Neuron (in vitro differentiated cells): ENCODE data around the gene PTPRH.
"Not testable (repeated sequence)": the region's sequence is repeated elsewhere in the genome, so short reads cannot be mapped to it uniquely, and the experiment has no call there.

Source experiments
- H2AFZ ChIP-seq: one replicate; pipeline ENCODE4 v1.6.1; 2013; ENCODE audit warnings: low read depth, mild to moderate bottlenecking, inconsistent platforms, low read length, moderate library complexity
- H3K27me3 ChIP-seq: one replicate; pipeline ENCODE4 v1.6.1; 2013; ENCODE audit warnings: low read length; ENCODE audit not compliant: insufficient read depth
- H3K36me3 ChIP-seq: one replicate; pipeline ENCODE4 v1.6.1; 2013; ENCODE audit warnings: low read length; ENCODE audit not compliant: insufficient read depth
- H3K4me1 ChIP-seq: one replicate; pipeline ENCODE4 v1.6.1; 2013; ENCODE audit warnings: low read length; ENCODE audit not compliant: insufficient read depth
- H3K4me3 ChIP-seq: 2 replicates; pipeline ENCODE4 v1.5.1; 2013; ENCODE audit warnings: mild to moderate bottlenecking, low read length, moderate library complexity
- H3K9me3 ChIP-seq: one replicate; pipeline ENCODE4 v1.6.1; 2013; ENCODE audit warnings: low read length

The PTPRH gene

DNA sequence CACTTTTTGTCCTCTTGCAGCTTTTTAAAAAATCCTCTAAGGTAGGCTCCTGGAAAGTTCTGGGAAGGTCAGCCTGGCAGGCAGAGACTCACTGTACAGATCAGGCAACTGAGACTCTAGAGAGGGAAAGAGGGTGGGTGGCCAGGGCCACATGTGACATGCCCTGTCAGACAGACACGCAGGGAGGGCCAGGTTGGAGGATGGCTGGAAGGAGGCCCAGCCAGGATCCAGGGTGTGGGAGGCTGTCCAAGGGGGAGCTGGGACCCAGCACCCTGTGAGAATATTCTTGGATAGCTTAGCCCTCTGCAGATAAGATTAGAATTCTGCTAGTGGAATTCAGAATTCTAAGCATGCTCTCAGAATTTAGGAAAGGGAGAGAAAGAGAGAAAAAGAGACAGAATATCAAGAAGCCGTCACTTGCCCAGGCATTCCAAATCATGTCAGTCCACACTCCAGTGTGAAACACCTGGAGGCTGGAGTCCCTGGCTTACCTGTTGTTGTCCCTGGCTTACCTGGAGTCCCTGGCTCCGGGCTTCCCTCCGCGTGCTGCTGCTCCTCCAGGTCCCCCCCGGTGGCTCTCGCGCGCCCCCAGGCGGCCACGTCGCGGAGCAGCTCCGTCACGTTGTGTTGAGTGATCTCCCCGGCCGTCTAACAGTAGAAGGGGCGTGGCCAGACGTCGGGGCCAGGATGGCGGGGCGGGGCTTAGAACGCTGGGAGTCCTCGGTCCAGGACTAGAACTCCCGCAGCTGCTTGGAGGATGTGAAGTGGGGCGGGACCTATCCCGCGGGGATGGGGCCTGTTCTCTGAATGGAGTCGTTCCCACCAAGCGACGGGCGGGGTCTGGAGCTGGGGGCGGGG lies 48.9 kb downstream of the PTPRH start:
- Histone ChIP-seq H3K4me3 (no peak overlapping the region), H3K27me3 (peaks cover 38% of the 10 kb centered on the region), H3K4me1 (peaks cover 4% of the 10 kb centered on the region), H3K36me3 (no peaks in the 10 kb centered on the region), H2AFZ (no peak overlapping the region), H3K9me3 (no peaks in the 10 kb centered on the region)

GRCh38 chr19:55158848-55159749 lies 50.2 kb downstream of the PTPRH start:
- peaks cover 4% of the 10 kb centered on the region for H3K4me1 ChIP-seq
- H3K27me3 ChIP-seq = peaks cover 38% of the 10 kb centered on the region
- no peak overlapping the region for H3K4me3 ChIP-seq
- no peaks in the 10 kb centered on the region for H3K9me3 ChIP-seq
- H3K36me3 ChIP-seq = no peaks in the 10 kb centered on the region
- no peak overlapping the region for H2AFZ ChIP-seq

GRCh38 chr19:55158423-55158822 lies 50.9 kb downstream of the PTPRH start:
- Histone ChIP-seq H2AFZ (no peak overlapping the region), H3K27me3 (peaks cover 38% of the 10 kb centered on the region), H3K4me1 (peaks cover 4% of the 10 kb centered on the region), H3K4me3 (no peak overlapping the region), H3K9me3 (no peaks in the 10 kb centered on the region), H3K36me3 (no peaks in the 10 kb centered on the region)

DNA sequence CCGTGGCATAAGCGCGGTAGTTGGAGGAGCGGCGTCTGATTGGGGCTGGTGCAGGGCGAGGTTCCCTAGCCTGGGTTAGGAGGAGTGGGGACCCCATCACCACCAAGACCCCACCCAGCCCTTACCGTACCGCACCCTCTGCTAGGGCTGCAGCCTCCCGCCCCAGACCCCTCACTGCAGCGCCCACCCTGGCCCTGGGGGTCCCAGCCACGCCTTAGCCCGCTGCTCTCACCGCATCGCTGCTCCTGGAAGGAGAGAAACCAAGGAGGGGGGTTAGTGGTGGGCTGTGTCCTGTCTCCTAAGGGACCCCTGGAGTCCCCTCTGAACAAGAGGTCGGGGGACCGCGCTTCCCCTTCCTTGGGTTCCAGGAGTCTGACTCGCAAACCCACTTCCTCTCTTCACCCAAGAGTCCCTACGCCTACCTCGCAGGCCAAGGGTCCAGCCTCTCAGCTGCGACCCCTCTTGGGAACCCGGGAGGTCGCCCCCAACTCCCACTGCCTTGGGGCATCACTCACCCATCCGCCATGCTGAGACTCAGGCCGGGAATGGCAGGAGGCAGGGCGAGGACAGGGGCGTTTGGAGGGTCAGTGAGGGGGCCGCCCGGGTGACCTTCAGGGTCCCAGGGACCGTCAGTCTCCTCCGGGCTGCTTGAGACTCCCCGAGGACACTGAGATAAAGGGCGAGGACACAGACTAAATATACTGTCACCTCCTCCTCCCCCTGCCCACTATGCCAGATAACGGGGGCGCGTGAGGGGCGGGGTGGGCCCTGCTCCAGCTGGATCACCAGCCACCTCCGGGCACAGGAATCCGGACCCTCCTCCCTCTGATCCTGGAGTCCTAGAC lies 52.0 kb downstream of the PTPRH start, which contains the start of gene TNNI3:
TNNI3 (minus strand) TSS at position 669 of the 845 bp plus-strand sequence; CDS start at position 526, 143 bp downstream.
- H3K4me3 ChIP-seq = peak within 1 kb of the TSS; percentile 46
- H3K9me3 ChIP-seq = no peaks in the 10 kb centered on the region
- H2AFZ ChIP-seq = no peak within 1 kb of the TSS
- peaks cover 4% of the 10 kb centered on the region for H3K4me1 ChIP-seq
- H3K36me3 ChIP-seq = no peaks in the 10 kb centered on the region
- peaks cover 38% of the 10 kb centered on the region for H3K27me3 ChIP-seq

- Histone ChIP-seq H3K4me1 (peaks cover 4% of the 10 kb centered on the region), H3K27me3 (peaks cover 31% of the 10 kb centered on the region), H3K4me3 (peak overlapping the region; percentile 46), H2AFZ (peak overlapping the region; percentile 56), H3K36me3 (no peaks in the 10 kb centered on the region), H3K9me3 (no peaks in the 10 kb centered on the region)
Measured at GRCh38 chr19:55156202-55157063, 52.9 kb downstream of the PTPRH start.

DNA sequence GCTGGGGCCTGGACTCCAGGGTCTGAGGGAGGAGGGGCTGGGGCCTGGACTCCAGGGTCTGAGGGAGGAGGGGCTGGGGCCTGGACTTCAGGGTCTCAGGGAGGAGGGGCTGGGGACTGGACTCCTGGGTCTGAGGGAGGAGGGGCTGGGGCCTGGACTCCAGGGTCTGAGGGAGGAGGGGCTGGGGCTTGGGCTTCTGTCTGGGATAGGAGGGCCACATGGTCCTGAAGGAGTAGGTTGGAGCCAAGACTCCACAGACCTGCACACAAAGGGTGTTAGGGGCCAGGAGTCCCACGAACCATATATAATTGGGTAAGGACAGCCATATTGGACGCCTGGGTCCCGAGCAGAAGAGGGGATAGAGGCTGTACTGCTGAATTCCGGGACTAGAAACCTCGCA lies 53.5 kb downstream of the PTPRH start:
- H3K36me3 ChIP-seq, H3K9me3 ChIP-seq, H3K4me1 ChIP-seq: not testable (repeated sequence)
- Histone ChIP-seq H2AFZ (peak overlapping the region; percentile 56), H3K27me3 (peaks cover 26% of the 10 kb centered on the region), H3K4me3 (peak overlapping the region; percentile 46)

GRCh38 chr19:55153652-55154264 lies 55.5 kb downstream of the PTPRH start:
- Histone ChIP-seq H3K4me3 (no peak overlapping the region), H2AFZ (no peak overlapping the region), H3K27me3 (peaks cover 28% of the 10 kb centered on the region), H3K36me3 (no peaks in the 10 kb centered on the region), H3K9me3 (no peaks in the 10 kb centered on the region), H3K4me1 (peaks cover 5% of the 10 kb centered on the region)

- H3K27me3 ChIP-seq = peaks cover 24% of the 10 kb centered on the region
- H3K36me3 ChIP-seq = no peaks in the 10 kb centered on the region
- H3K4me3 ChIP-seq = no peak overlapping the region
- H2AFZ ChIP-seq = no peak overlapping the region
- no peaks in the 10 kb centered on the region for H3K9me3 ChIP-seq
- H3K4me1 ChIP-seq = peaks cover 5% of the 10 kb centered on the region
Measured at GRCh38 chr19:55152017-55152416, 57.3 kb downstream of the PTPRH start.

GRCh38 chr19:55149078-55150003 lies 60.0 kb downstream of the PTPRH start, which contains the start of gene TNNT1:
TSS of gene TNNT1 (minus strand) at chr19:55149206. CDS start at chr19:55147157, 2,049 bp downstream.
- peaks cover 39% of the 10 kb centered on the region for H3K27me3 ChIP-seq
- no peaks in the 10 kb centered on the region for H3K36me3 ChIP-seq
- no peak within 1 kb of the TSS for H2AFZ ChIP-seq
- no peaks in the 10 kb centered on the region for H3K9me3 ChIP-seq
- no peak within 1 kb of the TSS for H3K4me3 ChIP-seq
- H3K4me1 ChIP-seq = peaks cover 6% of the 10 kb centered on the region

DNA sequence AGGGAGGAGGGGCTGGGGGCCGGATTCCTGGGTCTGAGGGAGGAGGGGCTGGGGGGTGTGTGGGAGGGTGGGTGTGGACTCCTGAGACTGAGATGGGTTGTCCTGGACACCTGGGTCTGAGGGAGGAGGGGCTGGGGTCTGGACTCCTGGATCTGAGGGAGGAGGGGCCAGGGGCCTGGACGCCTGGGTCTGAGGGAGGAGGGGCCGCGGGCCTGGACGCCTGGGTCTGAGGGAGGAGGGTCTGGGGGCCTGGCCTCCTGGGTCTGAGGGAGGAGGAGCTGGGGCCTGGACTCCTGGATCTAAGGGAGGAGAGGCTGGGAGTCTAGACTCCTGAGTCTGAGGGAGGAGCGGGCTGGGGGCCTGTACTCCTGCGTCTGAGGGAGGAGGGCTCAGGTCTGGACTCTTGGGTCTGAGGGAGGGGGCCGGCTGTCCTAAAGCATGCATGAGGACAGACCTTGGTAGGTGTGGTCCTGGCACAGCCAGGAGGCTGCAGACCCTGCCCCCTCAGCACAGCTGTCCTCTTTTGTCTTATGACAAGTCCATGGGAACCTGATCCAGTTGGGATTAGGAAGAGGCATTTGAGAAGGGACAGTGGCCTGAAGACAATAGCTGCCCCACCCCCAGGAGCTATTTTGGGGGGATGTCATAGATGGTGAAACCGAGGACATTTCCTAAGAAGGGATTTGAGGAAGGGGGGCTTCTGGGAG lies 61.6 kb downstream of the PTPRH start:
- no peak overlapping the region for H3K4me3 ChIP-seq
- peaks cover 6% of the 10 kb centered on the region for H3K4me1 ChIP-seq
- no peak overlapping the region for H2AFZ ChIP-seq
- no peaks in the 10 kb centered on the region for H3K36me3 ChIP-seq
- H3K27me3 ChIP-seq = peaks cover 45% of the 10 kb centered on the region
- H3K9me3 ChIP-seq = no peaks in the 10 kb centered on the region
